Mucosa of descending colon (tissue), 3 donors: ENCODE results near the gene TPPP. TPM values are rescaled to one million over a fixed set of nuclear protein-coding genes. Genes with fewer than 3 reads are reported as not detected.

ENCODE experiments used
- ATAC-seq: fragments of 200-7000 bp; cut with Tn5 transposase; one replicate; pipeline ENCODE4 v1.9.1; 2020; ENCODE audit warnings: mild to moderate bottlenecking, moderate library complexity
- DNase-seq, 3 donors: peaks; one replicate each; pipeline ENCODE4 v3.0.0-alpha.2; 2020
- H3K36me3 ChIP-seq: fragments of 200-600 bp; one replicate; pipeline ENCODE4 v1.8.0; 2021; ENCODE audit warnings: low read depth, mild to moderate bottlenecking
- H3K4me1 ChIP-seq: fragments of 200-600 bp; one replicate; pipeline ENCODE4 v1.8.0; 2021; ENCODE audit warnings: low read depth, mild to moderate bottlenecking
- H3K4me3 ChIP-seq: fragments of 200-600 bp; one replicate; pipeline ENCODE4 v1.8.0; 2021; ENCODE audit warnings: mild to moderate bottlenecking
- H3K9me3 ChIP-seq: fragments of 200-600 bp; one replicate; pipeline ENCODE4 v1.8.0; 2021; ENCODE audit warnings: mild to moderate bottlenecking
- intact Hi-C, 2 donors: fragments of 100-400 bp; cut with DNase I in 1 of 2; cut with micrococcal nuclease in 1 of 2; formaldehyde crosslinking; loops; one replicate each; pipeline versions ENCODE4 v1.11.0 to v1.11.1; 2022; cut with DNase I, micrococcal nuclease
- total RNA-seq, 3 donors: library from RNA; stranded (reverse); fragmentation: NEBNext Ultra II Directional in 2 of 3; extraction: Animal tissue kit (Norgen Biotek cat#: 25700) in 2 of 3; gene quantifications; one replicate each; pipeline versions ENCODE4 v1.2.1 to v1.2.4, GENCODE V29; 2021 to 2023
- TF ChIP-seq, protein P1 (sequence below): fragments of 200-600 bp; IDR thresholded peaks from one replicate; pipeline ENCODE4 v1.8.0; 2022; ENCODE audit warnings: antibody characterized with exemption, mild to moderate bottlenecking
- donor health status: DM: no; HTN: no; CAD: no; lungs with moderate emphysema.
- donor health status: DM: no; HTN: no; CAD: no.
- donor health status: DM: no; HTN: yes; CAD: no.

TPPP gene
- total RNA-seq, 3 donors from 2014 or later = 2.2 to 18.1 (median 2.2) TPM

DNA sequence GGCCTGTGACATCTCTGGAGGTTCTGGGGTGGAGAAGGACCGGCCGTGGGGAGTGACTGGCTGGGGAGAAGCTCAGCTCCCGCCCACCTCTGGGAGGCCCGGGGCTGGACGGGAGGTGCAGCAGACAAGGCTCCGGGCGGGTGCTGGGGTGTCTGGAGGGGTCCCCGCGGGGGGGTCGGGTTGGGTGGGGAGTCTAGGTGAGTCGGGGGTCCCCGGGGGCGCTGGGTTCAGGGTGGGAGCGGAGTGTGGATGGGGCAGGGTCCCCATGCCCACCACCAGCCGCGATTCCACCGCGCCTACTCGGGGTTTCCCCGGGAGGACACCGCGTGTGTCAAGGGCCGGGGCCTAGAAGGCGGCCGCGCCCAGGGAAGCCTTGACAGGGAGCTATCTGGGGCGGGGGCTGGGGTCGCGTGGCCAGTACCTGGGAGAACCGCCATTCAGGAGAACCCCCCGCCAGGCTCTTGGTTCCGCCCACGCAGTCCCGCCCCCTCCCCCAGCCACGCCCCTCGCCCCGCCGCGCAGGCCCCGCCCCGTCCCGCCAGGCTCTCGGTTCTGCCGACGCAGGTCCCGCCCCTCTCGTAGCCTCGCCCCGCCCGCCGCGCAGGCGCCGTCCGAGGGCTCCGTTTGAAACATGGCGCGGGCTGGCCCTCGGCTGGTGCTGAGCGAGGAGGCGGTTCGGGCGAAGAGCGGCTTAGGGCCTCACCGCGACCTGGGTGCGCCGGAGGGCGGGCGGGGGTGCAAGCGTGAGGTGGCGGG is 81.2 kb downstream of the TPPP start, which contains the start of gene CEP72:
Gene CEP72, plus strand, starts transcription at position 610 of the 756 bp plus-strand sequence. Its CDS starts 22 bp downstream, at position 632.
- Histone ChIP-seq H3K4me1 (no peaks in the 10 kb centered on the region), H3K4me3 (peak within 1 kb of the TSS; percentile 59), H3K36me3 (no peaks in the 10 kb centered on the region), H3K9me3 (no peaks in the 10 kb centered on the region)
- intact Hi-C loops = no loop called here
- peak; percentile 90 to 95 (median 94) for DNase-seq
- peak; percentile 98 for ATAC-seq
- TF ChIP-seq, protein P1, sequence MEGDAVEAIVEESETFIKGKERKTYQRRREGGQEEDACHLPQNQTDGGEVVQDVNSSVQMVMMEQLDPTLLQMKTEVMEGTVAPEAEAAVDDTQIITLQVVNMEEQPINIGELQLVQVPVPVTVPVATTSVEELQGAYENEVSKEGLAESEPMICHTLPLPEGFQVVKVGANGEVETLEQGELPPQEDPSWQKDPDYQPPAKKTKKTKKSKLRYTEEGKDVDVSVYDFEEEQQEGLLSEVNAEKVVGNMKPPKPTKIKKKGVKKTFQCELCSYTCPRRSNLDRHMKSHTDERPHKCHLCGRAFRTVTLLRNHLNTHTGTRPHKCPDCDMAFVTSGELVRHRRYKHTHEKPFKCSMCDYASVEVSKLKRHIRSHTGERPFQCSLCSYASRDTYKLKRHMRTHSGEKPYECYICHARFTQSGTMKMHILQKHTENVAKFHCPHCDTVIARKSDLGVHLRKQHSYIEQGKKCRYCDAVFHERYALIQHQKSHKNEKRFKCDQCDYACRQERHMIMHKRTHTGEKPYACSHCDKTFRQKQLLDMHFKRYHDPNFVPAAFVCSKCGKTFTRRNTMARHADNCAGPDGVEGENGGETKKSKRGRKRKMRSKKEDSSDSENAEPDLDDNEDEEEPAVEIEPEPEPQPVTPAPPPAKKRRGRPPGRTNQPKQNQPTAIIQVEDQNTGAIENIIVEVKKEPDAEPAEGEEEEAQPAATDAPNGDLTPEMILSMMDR = no peak

DNA sequence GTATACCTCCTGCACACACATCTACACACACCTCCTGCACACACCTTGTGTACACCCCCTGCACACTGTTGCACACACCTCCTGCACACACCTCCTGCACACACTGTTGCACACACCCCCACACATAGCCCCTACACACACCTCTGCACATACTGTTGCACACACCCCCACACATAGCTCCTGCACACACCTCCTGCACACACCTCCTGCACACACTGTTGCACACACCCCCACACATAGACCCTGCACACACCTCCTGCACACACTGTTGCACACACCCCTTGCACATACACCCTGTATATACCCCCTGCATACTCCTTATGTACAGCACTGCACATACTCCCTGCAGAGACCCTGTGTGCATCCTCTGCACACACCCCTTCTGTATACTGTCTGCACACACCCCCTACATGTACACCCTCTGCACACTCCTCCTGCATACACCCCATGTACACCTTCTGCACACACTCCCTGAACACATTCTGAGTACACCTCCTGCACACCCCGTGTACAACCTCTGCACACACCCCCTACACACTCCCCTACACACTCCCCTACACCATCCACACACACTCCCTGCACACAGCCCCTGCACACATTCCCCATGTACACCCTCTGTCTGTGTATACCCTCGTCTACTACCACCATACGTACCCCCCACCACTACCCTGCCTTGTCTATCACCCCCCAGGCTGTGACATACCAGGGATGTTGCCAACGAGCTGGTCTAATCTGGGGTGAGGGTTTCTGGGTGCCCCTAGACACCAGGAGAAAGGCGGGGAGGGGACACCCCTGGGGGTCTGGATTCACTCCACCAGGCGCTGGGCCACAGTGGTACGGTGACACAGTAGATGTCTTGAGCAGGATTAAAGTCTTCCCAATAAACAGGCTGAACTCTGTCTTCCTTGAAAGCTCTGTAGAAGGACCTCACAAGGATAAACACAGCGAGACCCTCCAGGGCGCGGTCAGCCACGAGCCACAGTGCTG is 82.1 kb downstream of the TPPP start:
- ATAC-seq = no peak
- DNase-seq = peak in 1 of 3 donors; percentile 38
- Histone ChIP-seq H3K36me3 (no peaks in the 10 kb centered on the region), H3K9me3 (no peaks in the 10 kb centered on the region), H3K4me1 (no peaks in the 10 kb centered on the region), H3K4me3 (no peak overlapping the region)
- TF ChIP-seq, protein P1 = no peak
- intact Hi-C loops = no loop called here

DNA sequence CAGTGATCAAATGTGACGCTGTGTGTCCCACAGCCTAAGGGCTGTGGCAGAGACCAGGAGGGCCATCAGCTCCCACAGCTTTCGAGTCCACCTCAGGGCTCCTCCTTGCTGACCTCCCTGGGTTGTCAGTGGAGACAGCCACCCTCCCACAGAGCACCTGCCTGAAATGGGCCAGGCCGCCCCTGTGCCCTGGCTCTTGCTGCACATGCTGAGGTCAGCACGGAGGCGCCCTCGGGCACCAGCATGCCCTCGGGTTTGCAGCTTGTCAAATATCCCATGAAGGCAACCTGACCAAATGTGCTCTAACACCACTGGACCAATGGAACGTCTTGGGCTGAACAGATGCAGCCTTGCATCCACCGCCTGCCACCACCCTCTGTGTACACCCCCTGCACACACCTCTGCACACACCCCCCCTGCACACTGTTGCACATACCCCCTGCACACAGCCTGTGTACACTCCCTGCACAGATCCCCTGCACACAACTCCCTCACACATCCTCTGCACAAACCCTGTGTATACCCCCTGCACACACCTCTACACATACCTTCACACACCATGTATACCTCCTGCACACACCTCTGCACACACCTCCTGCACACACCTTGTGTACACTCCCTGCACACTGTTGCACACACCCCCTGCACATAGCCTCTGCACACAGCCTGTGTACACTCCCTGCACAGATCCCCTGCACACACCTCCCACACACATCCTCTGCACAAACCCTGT is 83.0 kb downstream of the TPPP start:
- Histone ChIP-seq H3K4me3 (no peak overlapping the region), H3K9me3 (no peaks in the 10 kb centered on the region), H3K4me1 (no peaks in the 10 kb centered on the region), H3K36me3 (no peaks in the 10 kb centered on the region)
- intact Hi-C loops = no loop called here
- ATAC-seq = no peak
- TF ChIP-seq, protein P1 = no peak
- peak in 1 of 3 donors; percentile 40 for DNase-seq

Other genes with a start within 250 kb of the TPPP start
- 100 to 1,000 TPM in 1 of 3 donors, 10 to 100 TPM in 2; 29.2 to 272 (median 77.7) TPM for gene SLC9A3, start 168.9 kb downstream of the TPPP start, total RNA-seq
- gene CEP72, start 81.0 kb downstream of the TPPP start, total RNA-seq = 1 to 10 TPM; 7.3 to 9.7 (median 8.8) TPM
- 1 to 10 TPM in 2 of 3 donors, under 1 TPM in 1; 0.41 to 6.4 (median 4.6) TPM for gene ZDHHC11B, start 91.4 kb upstream of the TPPP start, total RNA-seq
- gene ZDHHC11, start 157.6 kb upstream of the TPPP start, total RNA-seq = 10 to 100 TPM in 1 of 3 donors, 1 to 10 TPM in 2; 4.6 to 11.1 (median 7.0) TPM
- gene BRD9, start 199.4 kb upstream of the TPPP start, total RNA-seq = 10 to 100 TPM; 30.8 to 46.5 (median 36.7) TPM
- 1 to 10 TPM; 1.4 to 7.1 (median 2.1) TPM for gene TRIP13, start 199.5 kb upstream of the TPPP start, total RNA-seq